GM18507 (cell line): Measurements from ENCODE around the gene NRP1.
A peak's percentile ranks its signal among the peaks of the same experiment; 100 is the strongest.

Experiments used
- DNase-seq: peaks from one replicate; pipeline ENCODE4 v3.0.0; 2011; ENCODE audit warnings: low read depth; ENCODE audit not compliant: insufficient read length; ENCODE audit errors: extremely low spot score
- FAIRE-seq: peaks from 2 replicates; lab custom pipeline; 2011; peaks lifted over from hg19 to GRCh38; lab: Jason Lieb, UNC

NRP1 gene

GRCh38 chr10:33174674-33175434 is 159.6 kb downstream of the NRP1 start:
- no peak for DNase-seq
- FAIRE-seq = no peak

GRCh38 chr10:33165911-33166310 is 168.6 kb downstream of the NRP1 start:
- DNase-seq (no peak), FAIRE-seq (no peak)

GRCh38 chr10:33164060-33164709 is 170.3 kb downstream of the NRP1 start:
- no peak for DNase-seq
- FAIRE-seq = no peak

GRCh38 chr10:33162248-33162575 is 172.3 kb downstream of the NRP1 start:
- DNase-seq (no peak), FAIRE-seq (no peak)

GRCh38 chr10:33161550-33162247 is 172.8 kb downstream of the NRP1 start:
- DNase-seq (no peak), FAIRE-seq (no peak)

- FAIRE-seq (no peak), DNase-seq (no peak)
Measured at GRCh38 chr10:33160151-33160550, 174.3 kb downstream of the NRP1 start.

- FAIRE-seq = no peak
- DNase-seq = no peak
Measured at GRCh38 chr10:33157103-33157502, 177.4 kb downstream of the NRP1 start.

- peak; percentile 11 for DNase-seq
- FAIRE-seq = peak; percentile 67
Measured at GRCh38 chr10:33155720-33156638, 178.5 kb downstream of the NRP1 start.

GRCh38 chr10:33154590-33154989 is 179.9 kb downstream of the NRP1 start:
- DNase-seq = no peak
- no peak for FAIRE-seq

- DNase-seq = no peak
- no peak for FAIRE-seq
Measured at GRCh38 chr10:33153968-33154327, 180.5 kb downstream of the NRP1 start.

- DNase-seq (no peak), FAIRE-seq (no peak)
Measured at GRCh38 chr10:33153251-33153967, 181.1 kb downstream of the NRP1 start.

GRCh38 chr10:33152750-33153149 is 181.7 kb downstream of the NRP1 start:
- no peak for DNase-seq
- FAIRE-seq = no peak

- FAIRE-seq = no peak
- DNase-seq = no peak
Measured at GRCh38 chr10:33152146-33152545, 182.3 kb downstream of the NRP1 start.

- DNase-seq (no peak), FAIRE-seq (no peak)
Measured at GRCh38 chr10:33151344-33151864, 183.1 kb downstream of the NRP1 start.

GRCh38 chr10:33150889-33151288 is 183.6 kb downstream of the NRP1 start:
- FAIRE-seq (no peak), DNase-seq (no peak)

- DNase-seq (no peak), FAIRE-seq (no peak)
Measured at GRCh38 chr10:33150146-33150545, 184.3 kb downstream of the NRP1 start.

GRCh38 chr10:33147013-33147310 is 187.5 kb downstream of the NRP1 start:
- FAIRE-seq = no peak
- DNase-seq = no peak

- FAIRE-seq = no peak
- DNase-seq = no peak
Measured at GRCh38 chr10:33146189-33147012, 188.1 kb downstream of the NRP1 start.
